BJ (cell line): ENCODE data around the gene GALNS. TPM values are rescaled to one million over a fixed set of nuclear protein-coding genes. Genes with fewer than 3 reads are reported as not detected.

ENCODE experiments used
- CTCF ChIA-PET: fragments of 350-600 bp; formaldehyde crosslinking; extraction: SDS; loops from one replicate; lab custom pipeline; 2021; ENCODE audit warnings: antibody characterized with exemption, inconsistent platforms; lab: Yijun Ruan, JAX
- POLR2A ChIA-PET: fragments of 300-600 bp; sonication (Branson Sonifier 250); formaldehyde crosslinking; extraction: SDS; loops from one replicate; lab custom pipeline; 2021; ENCODE audit warnings: antibody characterized with exemption; lab: Charles Lee
- DNase-seq: peaks from one replicate; pipeline ENCODE4 v3.0.0-alpha.2; 2011; ENCODE audit warnings: low read depth
- H3K27me3 ChIP-seq: 2 replicates; pipeline ENCODE4 v1.6.0; 2011; ENCODE audit warnings: low read length; ENCODE audit not compliant: control insufficient read depth, insufficient read depth
- H3K36me3 ChIP-seq: 2 replicates; pipeline ENCODE4 v1.5.1; 2011; ENCODE audit warnings: low read length; ENCODE audit not compliant: control insufficient read depth, insufficient read depth
- H3K4me3 ChIP-seq: 2 replicates; pipeline ENCODE4 v1.5.1; 2011; ENCODE audit warnings: low read depth, mild to moderate bottlenecking, control low read depth, low read length
- CTCF ChIP-seq: IDR thresholded peaks from 2 replicates; pipeline ENCODE4 v1.5.1; 2011; ENCODE audit warnings: low read depth, mild to moderate bottlenecking, control low read depth, inconsistent platforms, low read length, moderate library complexity; ENCODE audit not compliant: insufficient read depth
- polyA plus RNA-seq: library from polyadenylated mRNA; depleted of rRNA; stranded (reverse); fragments of >200 nt; gene quantifications from 2 replicates; pipeline ENCODE4 v1.2.3, GENCODE V29; 2011; rRNA removed

Gene GALNS
- polyA plus RNA-seq, 1 experiment, result 9.7 TPM

DNA sequence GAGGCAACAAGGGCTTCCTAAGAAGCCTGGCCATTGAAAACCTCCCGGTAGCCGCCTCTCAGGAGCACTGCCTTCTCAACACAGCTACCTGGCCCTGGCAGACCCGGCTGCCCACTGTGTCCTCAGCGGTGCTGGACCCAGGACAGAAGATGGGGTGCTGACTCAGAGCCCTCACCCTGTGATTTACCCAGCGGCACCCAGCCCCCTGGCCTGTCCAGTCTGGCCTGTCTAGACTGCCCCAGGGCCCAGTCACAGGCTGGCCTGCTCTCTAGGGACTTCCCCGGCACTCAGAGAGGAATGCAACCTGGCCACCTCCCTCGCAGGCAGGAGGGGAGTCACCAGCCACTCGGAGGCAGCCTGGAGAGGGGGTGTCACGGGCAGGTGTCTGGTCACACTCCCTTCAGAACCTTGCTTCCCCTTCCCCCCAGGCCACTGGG lies 91.8 kb downstream of the GALNS start:
- Histone ChIP-seq H3K36me3 (peaks cover 7% of the 10 kb centered on the region), H3K27me3 (no peaks in the 10 kb centered on the region), H3K4me3 (no peak overlapping the region)
- TF ChIP-seq CTCF, result no peak
- DNase-seq, result no peak
- CTCF ChIA-PET, result interaction anchor here (2.3 to 3.8 kb wide), 2 partner anchors 11 to 28 kb away, joined by 13 to 22 read pairs; no protein-coding TSS in a partner anchor
- POLR2A ChIA-PET, result no interaction called here

- ChIA-PET CTCF (interaction anchor here (1.4 to 3.8 kb wide), 3 partner anchors 10 to 27 kb away, joined by 4 to 22 read pairs (median 13); no protein-coding TSS in a partner anchor), POLR2A (no interaction called here)
- Histone ChIP-seq H3K36me3 (peaks cover 7% of the 10 kb centered on the region), H3K4me3 (no peak overlapping the region), H3K27me3 (no peaks in the 10 kb centered on the region)
- no peak for DNase-seq
- TF ChIP-seq CTCF, result no peak
These were observed 92.7 kb downstream of the GALNS start for GRCh38 chr16:88764080-88764479.

Other genes with a start within 250 kb of the GALNS start
- gene IL17C, start 218.4 kb downstream of the GALNS start, polyA plus RNA-seq, result not detected in 2 replicates
- gene CYBA, start 205.9 kb downstream of the GALNS start, polyA plus RNA-seq, result 120 and 187 TPM in 2 replicates
- 9.6 and 17.4 TPM in 2 replicates for gene MVD, start 193.9 kb downstream of the GALNS start, polyA plus RNA-seq
- not detected in 2 replicates for gene SNAI3, start 170.4 kb downstream of the GALNS start, polyA plus RNA-seq
- gene RNF166, start 150.5 kb downstream of the GALNS start, polyA plus RNA-seq, result 7.8 and 11.9 TPM in 2 replicates
- 10.3 and 16.9 TPM in 2 replicates for gene CTU2, start 150.4 kb downstream of the GALNS start, polyA plus RNA-seq
- gene PIEZO1, start 71.7 kb downstream of the GALNS start, polyA plus RNA-seq, result 58.1 and 139 TPM in 2 replicates
- 2.2 and 2.4 TPM in 2 replicates for gene CDT1, start 53.2 kb downstream of the GALNS start, polyA plus RNA-seq
- 102 and 152 TPM in 2 replicates for gene APRT, start 45.0 kb downstream of the GALNS start, polyA plus RNA-seq
- 84.8 and 116 TPM in 2 replicates for gene TRAPPC2L, start 180 bp upstream of the GALNS start, polyA plus RNA-seq
- not detected in 2 replicates for gene PABPN1L, start 9.7 kb upstream of the GALNS start, polyA plus RNA-seq
- gene CBFA2T3, start 120.3 kb upstream of the GALNS start, polyA plus RNA-seq, result not detected in 2 replicates
- 10.3 and 12.5 TPM in 2 replicates for gene ACSF3, start 236.9 kb upstream of the GALNS start, polyA plus RNA-seq